Progenitor cell of endocrine pancreas (in vitro differentiated cells): ENCODE results near the gene ADPGK. TPM values are rescaled to one million over a fixed set of nuclear protein-coding genes. Genes with fewer than 3 reads are reported as not detected.

Experiments used
- DNase-seq: peaks from one replicate; pipeline ENCODE4 v3.0.0; 2021; ENCODE audit warnings: low spot score; ENCODE audit not compliant: unreplicated experiment
- H3K27ac Mint-ChIP-seq: 2 replicates; pipeline ENCODE4 v1.8.0; 2021; ENCODE audit warnings: mild to moderate bottlenecking, moderate library complexity, mixed read lengths
- H3K27me3 Mint-ChIP-seq: 2 replicates; pipeline ENCODE4 v1.8.0; 2021; ENCODE audit warnings: mixed read lengths
- H3K36me3 Mint-ChIP-seq: 2 replicates; pipeline ENCODE4 v1.8.0; 2022; ENCODE audit warnings: mixed read lengths; ENCODE audit not compliant: insufficient read depth
- H3K4me1 Mint-ChIP-seq: 2 replicates; pipeline ENCODE4 v1.8.0; 2021; ENCODE audit warnings: low read depth, mixed read lengths
- H3K4me3 Mint-ChIP-seq: 2 replicates; pipeline ENCODE4 v1.8.0; 2021; ENCODE audit warnings: low read depth, mild to moderate bottlenecking, moderate library complexity, mixed read lengths
- H3K9me3 Mint-ChIP-seq: 2 replicates; pipeline ENCODE4 v1.8.0; 2021; ENCODE audit warnings: low read depth, mixed read lengths
- total RNA-seq: library from RNA; stranded (reverse); gene quantifications from 2 replicates; pipeline ENCODE4 v1.2.1, GENCODE V29; 2021
- TF ChIP-seq, protein P1 (sequence below): fragments of 200-600 bp; sonication (generic); IDR thresholded peaks from one replicate; pipeline ENCODE4 v1.5.0; 2021; ENCODE audit warnings: antibody characterized with exemption, mild to moderate bottlenecking; ENCODE audit not compliant: unreplicated experiment

The ADPGK gene
- total RNA-seq, 1 donor from 2014 or later, result 52.6 TPM

DNA sequence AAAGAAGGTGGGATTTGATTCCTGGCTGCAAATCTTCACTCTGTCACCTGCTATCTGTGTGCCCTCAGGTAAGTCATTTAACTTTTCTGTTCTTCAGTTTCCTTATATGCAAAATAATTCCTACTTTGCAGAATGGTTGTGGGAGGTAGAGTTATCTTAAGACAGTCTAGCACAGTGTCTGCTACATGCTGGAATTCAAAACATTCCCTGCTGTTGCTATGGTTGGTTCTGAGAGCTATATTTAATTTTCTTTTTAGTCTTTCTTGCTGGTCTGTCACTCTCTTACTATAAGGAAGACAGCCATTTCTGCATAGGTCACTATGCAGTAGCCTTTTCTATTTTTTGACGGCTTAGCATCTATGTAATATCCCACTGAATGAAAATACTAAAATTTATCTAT is 4.0 kb upstream of the ADPGK start:
- H3K27ac Mint-ChIP-seq, result no peak overlapping the region
- TF ChIP-seq, protein P1, sequence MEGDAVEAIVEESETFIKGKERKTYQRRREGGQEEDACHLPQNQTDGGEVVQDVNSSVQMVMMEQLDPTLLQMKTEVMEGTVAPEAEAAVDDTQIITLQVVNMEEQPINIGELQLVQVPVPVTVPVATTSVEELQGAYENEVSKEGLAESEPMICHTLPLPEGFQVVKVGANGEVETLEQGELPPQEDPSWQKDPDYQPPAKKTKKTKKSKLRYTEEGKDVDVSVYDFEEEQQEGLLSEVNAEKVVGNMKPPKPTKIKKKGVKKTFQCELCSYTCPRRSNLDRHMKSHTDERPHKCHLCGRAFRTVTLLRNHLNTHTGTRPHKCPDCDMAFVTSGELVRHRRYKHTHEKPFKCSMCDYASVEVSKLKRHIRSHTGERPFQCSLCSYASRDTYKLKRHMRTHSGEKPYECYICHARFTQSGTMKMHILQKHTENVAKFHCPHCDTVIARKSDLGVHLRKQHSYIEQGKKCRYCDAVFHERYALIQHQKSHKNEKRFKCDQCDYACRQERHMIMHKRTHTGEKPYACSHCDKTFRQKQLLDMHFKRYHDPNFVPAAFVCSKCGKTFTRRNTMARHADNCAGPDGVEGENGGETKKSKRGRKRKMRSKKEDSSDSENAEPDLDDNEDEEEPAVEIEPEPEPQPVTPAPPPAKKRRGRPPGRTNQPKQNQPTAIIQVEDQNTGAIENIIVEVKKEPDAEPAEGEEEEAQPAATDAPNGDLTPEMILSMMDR, result no peak
- H3K4me3 Mint-ChIP-seq, result no peak overlapping the region
- no peak for DNase-seq
- H3K36me3 Mint-ChIP-seq, result no peaks in the 10 kb centered on the region
- H3K4me1 Mint-ChIP-seq, result peaks cover 8% of the 10 kb centered on the region
- no peaks in the 10 kb centered on the region for H3K27me3 Mint-ChIP-seq
- H3K9me3 Mint-ChIP-seq, result no peaks in the 10 kb centered on the region

DNA sequence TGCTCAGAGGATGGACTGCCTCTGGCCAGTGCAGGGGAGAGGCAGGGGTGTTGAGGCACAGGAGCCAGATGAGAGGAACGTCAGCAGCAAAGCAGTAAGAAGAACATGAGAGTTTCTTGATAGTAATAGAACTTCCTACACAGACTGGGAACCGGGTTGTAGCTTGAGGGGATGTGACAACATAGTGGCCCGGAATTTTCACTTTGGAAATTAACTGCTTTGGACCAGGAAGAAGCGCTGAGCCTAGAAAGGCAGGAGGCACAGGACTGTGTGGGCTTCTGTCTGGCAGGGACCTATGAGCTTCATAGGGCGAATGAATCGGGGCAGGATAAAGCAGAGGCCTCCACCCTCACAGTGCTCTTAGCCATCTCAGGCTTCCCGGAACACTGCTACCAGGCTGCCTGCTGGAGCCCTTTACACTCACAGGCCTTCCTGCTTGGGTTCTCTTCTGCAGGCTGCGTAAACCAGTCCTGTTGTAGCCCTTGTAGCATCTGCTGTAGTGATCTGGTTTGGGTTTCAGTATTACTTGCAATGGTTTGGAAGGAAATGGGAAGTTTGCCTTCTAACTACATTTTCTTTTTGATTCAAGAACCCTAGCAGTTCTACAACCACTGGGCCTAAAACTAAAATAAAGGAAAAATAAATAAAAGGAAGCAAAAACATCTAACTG is 3.3 kb upstream of the ADPGK start:
- DNase-seq, result no peak
- TF ChIP-seq, protein P1, result no peak
- no peaks in the 10 kb centered on the region for H3K9me3 Mint-ChIP-seq
- H3K27ac Mint-ChIP-seq, result no peak overlapping the region
- H3K36me3 Mint-ChIP-seq, result no peaks in the 10 kb centered on the region
- H3K27me3 Mint-ChIP-seq, result no peaks in the 10 kb centered on the region
- peaks cover 12% of the 10 kb centered on the region for H3K4me1 Mint-ChIP-seq
- H3K4me3 Mint-ChIP-seq, result no peak overlapping the region

DNA sequence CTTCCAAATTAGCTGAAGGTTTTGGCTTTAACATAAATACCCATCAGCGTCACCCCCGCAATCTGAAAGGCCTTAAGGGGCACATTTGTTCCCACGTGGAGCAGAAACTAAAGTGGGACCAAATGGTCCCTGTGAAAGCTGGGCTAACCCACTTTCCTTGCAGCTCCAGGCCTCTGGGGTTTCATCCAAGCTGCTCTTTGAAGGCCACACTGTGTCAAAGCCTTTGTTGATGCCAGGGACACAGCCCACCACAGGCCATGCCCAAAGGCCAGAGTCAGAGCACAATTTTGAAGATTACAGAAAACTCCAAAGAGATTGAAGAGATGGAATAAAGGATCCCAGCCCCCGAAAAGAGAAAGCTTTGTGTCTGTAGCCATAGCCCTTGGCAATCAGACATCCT is 2.7 kb upstream of the ADPGK start:
- TF ChIP-seq, protein P1, result no peak
- Mint-ChIP-seq H3K27ac (no peak overlapping the region), H3K4me1 (peaks cover 15% of the 10 kb centered on the region), H3K9me3 (no peaks in the 10 kb centered on the region), H3K4me3 (no peak overlapping the region), H3K36me3 (no peaks in the 10 kb centered on the region), H3K27me3 (no peaks in the 10 kb centered on the region)
- no peak for DNase-seq

DNA sequence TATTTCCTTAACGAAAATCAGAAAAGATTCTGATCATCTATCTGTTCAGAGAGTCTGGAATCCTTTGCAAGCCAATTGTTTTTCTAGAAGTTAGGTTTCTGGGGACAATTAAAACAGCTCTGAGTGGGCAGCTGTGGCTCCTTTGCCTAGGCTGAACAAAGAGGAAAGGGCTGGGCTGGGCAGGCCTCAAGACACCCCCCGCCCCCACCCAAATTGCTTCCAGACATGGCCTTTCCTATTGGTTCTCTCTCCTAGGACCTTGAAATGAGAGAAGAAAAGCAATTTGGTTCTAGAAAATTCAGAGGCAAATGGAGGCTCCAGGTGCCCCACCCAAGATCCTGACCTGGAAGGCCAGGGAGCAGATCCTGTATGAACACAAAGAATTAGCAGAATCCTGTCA is 2.3 kb upstream of the ADPGK start:
- DNase-seq, result no peak
- H3K4me1 Mint-ChIP-seq, result peaks cover 15% of the 10 kb centered on the region
- no peak overlapping the region for H3K4me3 Mint-ChIP-seq
- no peaks in the 10 kb centered on the region for H3K9me3 Mint-ChIP-seq
- H3K27ac Mint-ChIP-seq, result no peak overlapping the region
- TF ChIP-seq, protein P1, result no peak
- H3K36me3 Mint-ChIP-seq, result no peaks in the 10 kb centered on the region
- H3K27me3 Mint-ChIP-seq, result no peaks in the 10 kb centered on the region

DNA sequence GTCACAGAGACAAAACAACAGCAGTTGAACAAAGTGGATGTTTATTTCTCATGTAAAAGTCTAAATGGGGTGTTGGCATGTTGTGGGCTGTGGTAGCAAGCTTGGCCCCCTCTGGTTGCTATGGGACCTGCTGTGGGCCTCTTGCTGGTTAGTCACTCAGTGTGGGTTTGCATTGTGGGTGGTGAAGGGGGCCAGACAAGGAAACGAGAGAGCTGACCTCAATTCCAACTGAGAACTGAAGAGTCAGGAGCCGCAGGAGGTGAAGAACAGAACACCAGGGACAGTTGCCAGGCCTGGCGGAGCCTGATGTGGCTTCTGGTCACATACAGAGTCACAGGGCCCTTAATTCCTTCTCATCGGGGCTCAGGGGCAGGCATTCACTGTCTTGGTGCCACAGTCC is 1.9 kb upstream of the ADPGK start:
- no peaks in the 10 kb centered on the region for H3K9me3 Mint-ChIP-seq
- no peak for DNase-seq
- no peak overlapping the region for H3K27ac Mint-ChIP-seq
- peaks cover 15% of the 10 kb centered on the region for H3K4me1 Mint-ChIP-seq
- no peak overlapping the region for H3K4me3 Mint-ChIP-seq
- TF ChIP-seq, protein P1, result no peak
- no peaks in the 10 kb centered on the region for H3K36me3 Mint-ChIP-seq
- no peaks in the 10 kb centered on the region for H3K27me3 Mint-ChIP-seq
